Neural progenitor cell (in vitro differentiated cells): ENCODE data around the gene KLRK1. TPM values are rescaled to one million over a fixed set of nuclear protein-coding genes. Genes with fewer than 3 reads are reported as not detected.
A peak's percentile ranks its signal among the peaks of the same experiment; 100 is the strongest.
"Not testable (repeated sequence)": the region's sequence is repeated elsewhere in the genome, so short reads cannot be mapped to it uniquely, and the experiment has no call there.

Experiments
- DNase-seq: peaks from one replicate; pipeline ENCODE4 v3.0.0-alpha.2; 2016; ENCODE audit warnings: low spot score
- H2AFZ ChIP-seq: fragments of 200-600 bp; sonication (generic); replicated peaks from 2 replicates; pipeline ENCODE4 v1.6.1; 2016; ENCODE audit warnings: antibody characterized with exemption
- H3F3A ChIP-seq: fragments of 200-600 bp; sonication (generic); 2 replicates; pipeline ENCODE4 v1.6.1; 2016; ENCODE audit warnings: antibody characterized with exemption, low read depth
- H3K27ac ChIP-seq: fragments of 200-600 bp; sonication (generic); 2 replicates; pipeline ENCODE4 v1.5.1; 2016; ENCODE audit warnings: mild to moderate bottlenecking
- H3K27me3 ChIP-seq: fragments of 200-600 bp; sonication (generic); 2 replicates; pipeline ENCODE4 v1.6.1; 2016; ENCODE audit warnings: mild to moderate bottlenecking, moderate library complexity
- H3K36me3 ChIP-seq: fragments of 200-600 bp; sonication (generic); 2 replicates; pipeline ENCODE4 v1.5.1; 2016
- H3K4me1 ChIP-seq: fragments of 200-600 bp; sonication (generic); 2 replicates; pipeline ENCODE4 v1.6.1; 2016; ENCODE audit warnings: mixed run types
- H3K4me2 ChIP-seq: fragments of 200-600 bp; sonication (generic); 2 replicates; pipeline ENCODE4 v1.6.1; 2016
- H3K4me3 ChIP-seq: fragments of 200-600 bp; sonication (generic); 2 replicates; pipeline ENCODE4 v1.5.1; 2016
- H3K79me2 ChIP-seq: fragments of 200-600 bp; sonication (generic); 2 replicates; pipeline ENCODE4 v1.6.1; 2016; ENCODE audit warnings: low read depth
- H3K9ac ChIP-seq: fragments of 200-600 bp; sonication (generic); 2 replicates; pipeline ENCODE4 v1.6.1; 2016
- H3K9me3 ChIP-seq: fragments of 200-600 bp; sonication (generic); 2 replicates; pipeline ENCODE4 v1.5.1; 2016; ENCODE audit warnings: low read depth
- H4K20me1 ChIP-seq: fragments of 200-600 bp; sonication (generic); 2 replicates; pipeline ENCODE4 v1.6.1; 2016; ENCODE audit warnings: low read depth
- H3K27ac Mint-ChIP-seq: 3 replicates; pipeline ENCODE4 v1.8.0; 2021; ENCODE audit warnings: mixed read lengths
- H3K27me3 Mint-ChIP-seq: 2 replicates; pipeline ENCODE4 v1.8.0; 2022; ENCODE audit warnings: low read depth, mild to moderate bottlenecking, inconsistent platforms, moderate library complexity, mixed read lengths; ENCODE audit not compliant: insufficient read depth
- H3K36me3 Mint-ChIP-seq: 3 replicates; pipeline ENCODE4 v1.8.0; 2021; ENCODE audit warnings: mixed read lengths
- H3K4me1 Mint-ChIP-seq: 3 replicates; pipeline ENCODE4 v1.8.0; 2021; ENCODE audit warnings: mixed read lengths
- H3K4me3 Mint-ChIP-seq: 3 replicates; pipeline ENCODE4 v1.8.0; 2021; ENCODE audit warnings: mild to moderate bottlenecking, moderate library complexity, mixed read lengths
- H3K9me3 Mint-ChIP-seq: 3 replicates; pipeline ENCODE4 v1.8.0; 2020; ENCODE audit warnings: mixed read lengths
- CTCF ChIP-seq: fragments of 200-600 bp; sonication (generic); IDR thresholded peaks from 2 replicates; pipeline ENCODE4 v1.5.1; 2017; ENCODE audit warnings: antibody characterized with exemption, mild to moderate bottlenecking
- EZH2 ChIP-seq: fragments of 200-600 bp; sonication (generic); IDR thresholded peaks from 2 replicates; pipeline ENCODE4 v1.6.1; 2017; ENCODE audit warnings: antibody characterized with exemption, mild to moderate bottlenecking, moderate library complexity
- EZH2phosphoT487 ChIP-seq: fragments of 200-600 bp; sonication (generic); IDR thresholded peaks from 2 replicates; pipeline ENCODE4 v1.6.1; 2017; ENCODE audit warnings: antibody characterized with exemption
- total RNA-seq: library from RNA; depleted of rRNA; stranded (reverse); fragments of >200 nt; gene quantifications from 2 replicates; pipeline ENCODE4 v1.2.3, GENCODE V29; 2015; ENCODE audit warnings: low replicate concordance

KLRK1 gene
- not detected in 2 replicates for total RNA-seq

DNA sequence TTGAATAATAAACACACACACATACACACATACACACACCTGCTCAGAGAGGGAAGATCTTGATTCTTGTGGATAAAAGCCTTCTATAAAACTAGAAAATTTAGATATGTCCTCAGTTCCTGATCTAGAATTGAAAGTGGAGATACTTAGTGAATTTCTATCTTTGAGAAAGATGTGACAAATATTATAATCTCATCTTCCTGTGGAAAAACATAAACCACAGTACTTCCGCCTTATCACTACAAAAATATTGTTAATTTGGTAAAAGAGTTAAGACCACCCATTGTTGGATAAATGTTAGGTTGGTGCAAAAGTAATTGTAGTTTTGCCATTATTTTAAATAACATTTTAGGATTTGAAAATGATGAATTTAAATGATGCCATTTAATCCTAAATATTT is at the start of gene KLRK1:
KLRK1 (minus strand) TSS at position 138 of the 400 bp plus-strand sequence. CDS start 1,231 bp downstream, outside the sequence.
- Histone ChIP-seq H3K79me2 (no peaks in the 10 kb centered on the region), H2AFZ (no peak within 1 kb of the TSS), H3K9ac (no peak within 1 kb of the TSS), H3K9me3 (no peaks in the 10 kb centered on the region), H3K27ac (no peak within 1 kb of the TSS), H3F3A (no peaks in the 10 kb centered on the region), H3K27me3 (no peaks in the 10 kb centered on the region), H3K4me3 (no peak within 1 kb of the TSS), H4K20me1 (no peaks in the 10 kb centered on the region), H3K36me3 (no peaks in the 10 kb centered on the region), H3K4me2 (no peak within 1 kb of the TSS), H3K4me1 (no peaks in the 10 kb centered on the region)
- TF ChIP-seq EZH2 (no peak), CTCF (no peak), EZH2phosphoT487 (no peak)
- Mint-ChIP-seq H3K4me3 (no peak within 1 kb of the TSS), H3K4me1 (peaks cover 2% of the 10 kb centered on the region), H3K9me3 (no peaks in the 10 kb centered on the region), H3K36me3 (no peaks in the 10 kb centered on the region), H3K27me3 (no peaks in the 10 kb centered on the region), H3K27ac (no peak within 1 kb of the TSS)
- no peak for DNase-seq

DNA sequence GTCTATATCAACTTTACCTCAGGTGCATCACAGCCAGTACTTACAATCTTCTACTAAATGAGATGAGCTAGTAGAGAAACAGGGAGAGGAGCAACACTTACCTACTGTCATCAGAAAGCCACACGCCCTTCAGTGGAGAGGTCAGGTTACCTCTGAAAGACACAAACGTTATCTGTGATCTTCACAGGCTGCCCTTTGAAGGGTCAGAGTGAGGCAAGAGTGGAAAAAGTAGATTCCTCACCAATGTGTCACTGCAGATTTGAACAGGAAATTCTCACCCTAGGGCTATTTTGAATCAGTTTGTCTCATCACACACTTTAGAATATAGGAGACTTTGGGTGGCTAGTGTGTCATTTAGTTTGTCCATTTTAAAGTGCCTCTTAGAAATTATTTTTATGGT is 47.8 kb upstream of the KLRK1 start:
- not testable (repeated sequence) for H3K4me3 Mint-ChIP-seq, H3K27me3 Mint-ChIP-seq

GRCh38 chr12:10435816-10436215 is 46.0 kb upstream of the KLRK1 start, which contains the start of gene KLRC2:
KLRC2 (minus strand) TSS chr12:10436010; CDS start chr12:10435986, 24 bp downstream.
- H3K4me2 ChIP-seq, H2AFZ ChIP-seq, H3K9me3 ChIP-seq, H4K20me1 ChIP-seq, H3K4me1 ChIP-seq, H3K36me3 ChIP-seq, H3K27ac Mint-ChIP-seq, H3K79me2 ChIP-seq, H3K4me3 Mint-ChIP-seq, H3F3A ChIP-seq, H3K27ac ChIP-seq, H3K9ac ChIP-seq, H3K36me3 Mint-ChIP-seq, H3K4me3 ChIP-seq, H3K4me1 Mint-ChIP-seq, H3K27me3 ChIP-seq, H3K27me3 Mint-ChIP-seq, H3K9me3 Mint-ChIP-seq, DNase-seq: not testable (repeated sequence)

More for the DNA sequence above, 47.8 kb upstream of the KLRK1 start:
- not testable (repeated sequence) for H3K4me1 ChIP-seq, DNase-seq, H3K4me1 Mint-ChIP-seq, H4K20me1 ChIP-seq, H3F3A ChIP-seq, H3K36me3 Mint-ChIP-seq, H3K4me3 ChIP-seq, H3K9me3 ChIP-seq, H3K79me2 ChIP-seq, H3K4me2 ChIP-seq, H3K9me3 Mint-ChIP-seq, H3K9ac ChIP-seq, H3K36me3 ChIP-seq, H3K27ac ChIP-seq, H3K27ac Mint-ChIP-seq, H2AFZ ChIP-seq, H3K27me3 ChIP-seq

- not testable (repeated sequence) for H2AFZ ChIP-seq, H3K4me3 Mint-ChIP-seq, H3K36me3 Mint-ChIP-seq, H3K9me3 ChIP-seq, H3K9ac ChIP-seq, H3K9me3 Mint-ChIP-seq, H3K4me3 ChIP-seq, DNase-seq, H3K27me3 ChIP-seq, H3K4me1 ChIP-seq, H4K20me1 ChIP-seq, H3F3A ChIP-seq, H3K36me3 ChIP-seq, H3K4me1 Mint-ChIP-seq, H3K27ac ChIP-seq, H3K4me2 ChIP-seq, H3K27me3 Mint-ChIP-seq, H3K27ac Mint-ChIP-seq, H3K79me2 ChIP-seq
Measured at GRCh38 chr12:10430623-10431022, 40.8 kb upstream of the KLRK1 start.

DNA sequence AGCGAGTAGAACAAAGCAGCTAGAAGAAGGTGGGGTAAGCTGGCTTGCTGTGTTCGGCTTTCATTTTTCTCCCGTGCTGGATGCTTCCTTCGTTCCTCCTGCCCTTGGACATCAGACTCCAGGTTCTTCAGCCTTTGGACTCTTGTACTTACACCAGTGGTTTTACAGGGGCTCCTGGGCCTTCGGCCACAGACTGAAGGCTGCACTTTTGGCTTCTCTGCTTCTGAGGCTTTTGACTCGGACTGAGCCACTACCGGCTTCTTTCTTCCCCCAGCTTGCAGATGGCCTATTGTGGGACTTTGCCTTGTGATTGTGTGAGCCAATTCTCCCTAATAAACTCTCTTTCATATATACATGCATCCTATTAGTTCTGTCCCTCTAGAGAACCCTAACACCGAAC is 36.1 kb upstream of the KLRK1 start:
- not testable (repeated sequence) for H3K4me2 ChIP-seq, H3K9me3 Mint-ChIP-seq, H4K20me1 ChIP-seq, H3K36me3 Mint-ChIP-seq, H3K9me3 ChIP-seq, H3K4me1 ChIP-seq, H3K27me3 Mint-ChIP-seq, H3K4me3 Mint-ChIP-seq, H3K36me3 ChIP-seq, DNase-seq, H3F3A ChIP-seq, H3K27ac Mint-ChIP-seq, H3K9ac ChIP-seq, H3K27me3 ChIP-seq, H3K27ac ChIP-seq, H3K4me1 Mint-ChIP-seq, H3K4me3 ChIP-seq, H3K79me2 ChIP-seq
- H2AFZ ChIP-seq, result peak overlapping the region; percentile 50

DNA sequence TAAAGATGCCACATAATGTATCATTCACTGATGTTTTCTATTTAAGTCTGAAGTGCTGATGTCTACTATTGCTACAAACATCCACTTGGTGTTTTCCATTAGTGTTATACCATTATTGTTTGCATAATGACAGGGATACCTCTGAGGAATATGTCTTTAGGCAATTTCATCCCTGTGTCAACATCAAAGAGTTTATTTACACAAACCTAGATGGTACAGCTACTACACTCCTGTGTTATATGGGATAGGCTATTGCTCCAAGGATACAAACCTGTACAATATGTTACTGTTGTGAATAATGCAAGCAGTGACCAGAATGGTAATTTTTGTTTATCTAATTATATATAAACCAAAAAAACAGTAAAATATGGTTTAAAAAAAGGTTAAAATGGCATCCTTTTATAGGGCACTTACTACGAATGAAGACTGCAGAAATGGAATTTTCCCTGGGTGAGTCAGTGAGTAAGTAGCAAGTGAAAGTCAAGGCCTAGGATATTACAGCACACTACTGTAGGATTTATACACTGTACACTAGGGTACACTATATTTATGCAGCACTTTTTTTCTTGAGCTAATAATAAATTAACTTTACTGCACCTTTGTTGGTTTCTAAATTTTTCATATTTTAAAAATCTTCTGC is 34.5 kb upstream of the KLRK1 start:
- not testable (repeated sequence) for H3F3A ChIP-seq, H3K4me1 ChIP-seq, H3K9ac ChIP-seq, H3K27ac ChIP-seq, H3K4me1 Mint-ChIP-seq, H3K4me2 ChIP-seq, H3K36me3 ChIP-seq, H3K9me3 Mint-ChIP-seq, H3K4me3 ChIP-seq, H3K79me2 ChIP-seq, H3K27me3 Mint-ChIP-seq, H4K20me1 ChIP-seq, H3K4me3 Mint-ChIP-seq, H3K27me3 ChIP-seq, DNase-seq, H3K9me3 ChIP-seq, H3K27ac Mint-ChIP-seq, H2AFZ ChIP-seq, H3K36me3 Mint-ChIP-seq

DNA sequence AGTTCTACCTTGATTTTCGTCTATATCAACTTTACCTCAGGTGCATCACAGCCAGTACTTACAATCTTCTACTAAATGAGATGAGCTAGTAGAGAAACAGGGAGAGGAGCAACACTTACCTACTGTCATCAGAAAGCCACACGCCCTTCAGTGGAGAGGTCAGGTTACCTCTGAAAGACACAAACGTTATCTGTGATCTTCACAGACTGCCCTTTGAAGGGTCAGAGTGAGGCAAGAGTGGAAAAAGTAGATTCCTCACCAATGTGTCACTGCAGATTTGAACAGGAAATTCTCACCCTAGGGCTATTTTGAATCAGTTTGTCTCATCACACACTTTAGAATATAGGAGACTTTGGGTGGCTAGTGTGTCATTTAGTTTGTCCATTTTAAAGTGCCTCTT is 32.3 kb upstream of the KLRK1 start:
- H3K79me2 ChIP-seq, H3K36me3 ChIP-seq, H3K27me3 Mint-ChIP-seq, H3K27ac ChIP-seq, H3F3A ChIP-seq, H3K4me2 ChIP-seq, H4K20me1 ChIP-seq, H3K9ac ChIP-seq, H3K27ac Mint-ChIP-seq, H3K4me1 ChIP-seq, H3K36me3 Mint-ChIP-seq, H3K27me3 ChIP-seq, H3K9me3 ChIP-seq, H3K4me3 ChIP-seq, H3K4me3 Mint-ChIP-seq, H3K9me3 Mint-ChIP-seq, H2AFZ ChIP-seq, H3K4me1 Mint-ChIP-seq, DNase-seq: not testable (repeated sequence)
